Activated T-helper 2 cell treated with anti-CD3 and anti-CD28 coated beads, Interferon-gamma antibody, Interleukin-2, Interleukin-4, amounts not matched to agents 10 μg/mL and 5 μg/mL and 100 μg/mL, durations not matched to agents 14 hours and 24 hours and 36 hours (primary cell): ENCODE data around the gene SH3RF1. TPM values are rescaled to one million over a fixed set of nuclear protein-coding genes. Genes with fewer than 3 reads are reported as not detected.
"Not testable (repeated sequence)": the region's sequence is repeated elsewhere in the genome, so short reads cannot be mapped to it uniquely, and the experiment has no call there.

ENCODE experiments used
- DNase-seq: peaks from one replicate; pipeline ENCODE4 v3.0.0; 2021; ENCODE audit warnings: low spot score
- H3K27ac Mint-ChIP-seq: one replicate; pipeline ENCODE4 v1.8.0; 2021; ENCODE audit warnings: mixed read lengths
- H3K27me3 Mint-ChIP-seq: one replicate; pipeline ENCODE4 v1.8.0; 2021; ENCODE audit warnings: low read depth, mixed read lengths
- H3K36me3 Mint-ChIP-seq: one replicate; pipeline ENCODE4 v1.8.0; 2021; ENCODE audit warnings: low read depth, mixed read lengths
- H3K4me1 Mint-ChIP-seq: one replicate; pipeline ENCODE4 v1.8.0; 2021; ENCODE audit warnings: low read depth, mixed read lengths
- H3K4me3 Mint-ChIP-seq: one replicate; pipeline ENCODE4 v1.8.0; 2021; ENCODE audit warnings: low read depth, mild to moderate bottlenecking, moderate library complexity, mixed read lengths
- H3K9me3 Mint-ChIP-seq: one replicate; pipeline ENCODE4 v1.8.0; 2021; ENCODE audit warnings: mixed read lengths
- intact Hi-C: fragments of 100-400 bp; cut with micrococcal nuclease; formaldehyde crosslinking; loops from one replicate; pipeline ENCODE4 v1.15.1; 2023
- total RNA-seq: library from RNA; stranded (reverse); gene quantifications from 2 replicates; pipeline ENCODE4 v1.2.3, GENCODE V29; 2022

The SH3RF1 gene
- total RNA-seq, 1 donor from 2014 or later: 1.1 TPM

DNA sequence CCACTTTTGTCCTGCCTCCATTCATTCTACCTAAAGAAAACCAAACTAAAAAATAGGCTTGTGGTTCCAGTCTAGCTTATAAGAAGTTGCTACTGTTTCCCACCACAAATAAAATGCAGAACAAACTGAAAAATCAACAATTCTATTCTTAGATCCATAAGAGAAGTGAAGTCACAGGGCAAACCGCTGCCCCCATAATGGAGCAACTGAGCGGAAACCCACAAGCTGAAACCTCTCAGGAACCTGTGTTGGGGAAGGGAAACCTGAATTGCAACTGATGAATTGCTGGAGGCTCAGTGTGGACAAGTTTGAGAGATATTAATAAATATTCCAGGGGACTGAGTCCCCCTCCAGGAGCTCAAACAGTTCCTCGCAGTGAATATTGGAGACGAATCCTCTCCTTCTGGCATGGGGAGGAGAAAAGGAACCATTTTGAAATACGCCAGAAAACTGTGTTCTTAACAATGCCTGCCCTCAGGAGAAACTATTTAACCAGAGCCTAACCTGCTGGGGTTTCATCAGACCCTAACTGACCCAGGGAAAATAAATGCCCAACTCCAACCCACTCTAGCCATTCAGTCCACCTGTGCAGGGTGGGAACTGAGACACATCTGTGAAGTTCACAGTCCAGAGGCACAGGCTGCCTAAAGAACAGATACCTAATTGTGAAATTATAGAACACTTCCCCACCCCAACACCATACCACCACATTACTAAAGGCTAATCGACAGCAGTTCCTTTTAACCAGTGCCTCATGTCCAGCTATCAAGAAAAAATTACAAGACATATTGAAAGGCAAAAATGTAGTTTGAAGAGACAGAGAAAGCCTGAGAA lies 22.8 kb upstream of the SH3RF1 start:
- no peak for DNase-seq
- intact Hi-C loops: no loop called here
- no peaks in the 10 kb centered on the region for H3K4me1 Mint-ChIP-seq
- peaks cover 32% of the 10 kb centered on the region for H3K27me3 Mint-ChIP-seq
- H3K27ac Mint-ChIP-seq: no peak overlapping the region
- H3K9me3 Mint-ChIP-seq: no peaks in the 10 kb centered on the region
- H3K4me3 Mint-ChIP-seq: no peak overlapping the region
- H3K36me3 Mint-ChIP-seq: no peaks in the 10 kb centered on the region

DNA sequence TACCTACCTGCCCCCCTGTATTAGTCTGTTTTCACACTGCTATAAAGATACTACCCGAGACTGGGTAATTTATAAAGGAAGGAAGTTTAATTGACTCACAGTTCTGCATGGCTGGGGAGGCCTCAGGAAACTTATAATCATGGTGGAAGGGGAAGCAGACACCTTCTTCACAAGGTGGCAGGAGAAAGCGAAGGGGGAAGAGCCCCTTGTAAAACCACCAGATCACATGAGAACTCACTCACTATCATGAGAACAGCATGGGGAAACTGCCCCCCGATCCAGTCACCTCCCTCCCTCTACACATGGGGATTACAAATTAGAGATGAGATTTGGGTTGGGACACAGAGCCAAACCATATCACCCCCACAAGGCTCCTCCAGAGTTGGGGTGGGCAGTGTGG lies 17.2 kb upstream of the SH3RF1 start:
- H3K36me3 Mint-ChIP-seq, H3K4me1 Mint-ChIP-seq, intact Hi-C loops, H3K9me3 Mint-ChIP-seq, DNase-seq, H3K4me3 Mint-ChIP-seq, H3K27ac Mint-ChIP-seq: not testable (repeated sequence)
- H3K27me3 Mint-ChIP-seq: peaks cover 11% of the 10 kb centered on the region

DNA sequence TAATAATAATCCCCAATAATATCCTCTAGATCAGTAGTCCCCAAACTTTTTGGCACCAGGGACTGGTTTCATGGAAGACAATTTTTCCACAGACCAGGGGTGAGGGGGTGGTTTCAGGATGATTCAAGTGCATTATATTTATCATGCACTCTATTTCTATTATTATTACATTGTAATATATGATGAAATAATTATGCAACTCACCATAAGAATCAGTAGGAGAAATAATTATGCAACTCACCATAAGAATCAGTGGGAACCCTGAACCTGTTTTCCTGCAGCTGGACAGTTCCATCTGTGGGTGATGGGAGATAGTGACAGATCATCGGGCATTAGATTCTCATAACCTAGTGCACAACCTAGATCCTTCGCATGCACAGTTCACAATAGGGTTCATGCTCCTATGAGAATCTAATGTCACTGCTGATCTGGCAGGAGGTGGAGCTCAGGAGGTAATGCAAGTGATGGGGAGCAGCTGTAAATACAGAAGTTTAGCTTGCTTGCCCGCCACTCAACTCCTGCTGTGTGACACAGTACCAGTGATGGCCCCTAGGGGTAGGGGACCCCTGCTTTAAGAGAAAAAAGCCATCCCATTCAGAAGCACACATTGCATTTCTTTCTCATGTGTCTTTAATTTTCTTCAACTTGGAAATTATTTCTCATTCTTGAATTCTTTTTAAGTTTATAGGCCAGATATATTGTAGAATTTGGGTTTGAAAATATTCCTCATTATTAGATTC lies 16.0 kb upstream of the SH3RF1 start:
- Mint-ChIP-seq H3K27me3 (peaks cover 7% of the 10 kb centered on the region), H3K36me3 (no peaks in the 10 kb centered on the region), H3K4me1 (no peaks in the 10 kb centered on the region), H3K27ac (no peak overlapping the region), H3K9me3 (no peaks in the 10 kb centered on the region), H3K4me3 (no peak overlapping the region)
- no peak for DNase-seq
- intact Hi-C loops: no loop called here

DNA sequence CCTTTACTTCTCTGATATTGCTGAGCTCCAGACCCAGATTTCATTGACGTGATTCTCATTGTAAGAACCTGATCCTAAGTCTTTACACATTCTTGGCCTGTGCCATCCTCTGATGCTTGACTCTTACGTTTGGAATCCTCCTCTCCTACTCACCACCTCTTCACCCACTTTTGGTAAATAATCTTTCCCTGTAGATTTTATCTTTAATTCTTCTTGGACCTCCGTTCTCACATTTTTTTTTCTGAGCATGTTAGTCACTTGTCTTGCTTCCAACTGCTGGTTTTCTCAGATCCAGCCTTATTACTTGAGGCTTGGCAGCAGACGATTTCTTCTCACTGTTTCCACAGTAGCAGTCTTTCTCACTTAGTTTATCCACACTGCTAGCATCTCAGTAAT lies 12.4 kb upstream of the SH3RF1 start:
- peaks cover 15% of the 10 kb centered on the region for H3K27me3 Mint-ChIP-seq
- H3K4me3 Mint-ChIP-seq: no peak overlapping the region
- DNase-seq: no peak
- H3K36me3 Mint-ChIP-seq: no peaks in the 10 kb centered on the region
- H3K27ac Mint-ChIP-seq: no peak overlapping the region
- intact Hi-C loops: no loop called here
- no peaks in the 10 kb centered on the region for H3K4me1 Mint-ChIP-seq
- no peaks in the 10 kb centered on the region for H3K9me3 Mint-ChIP-seq

DNA sequence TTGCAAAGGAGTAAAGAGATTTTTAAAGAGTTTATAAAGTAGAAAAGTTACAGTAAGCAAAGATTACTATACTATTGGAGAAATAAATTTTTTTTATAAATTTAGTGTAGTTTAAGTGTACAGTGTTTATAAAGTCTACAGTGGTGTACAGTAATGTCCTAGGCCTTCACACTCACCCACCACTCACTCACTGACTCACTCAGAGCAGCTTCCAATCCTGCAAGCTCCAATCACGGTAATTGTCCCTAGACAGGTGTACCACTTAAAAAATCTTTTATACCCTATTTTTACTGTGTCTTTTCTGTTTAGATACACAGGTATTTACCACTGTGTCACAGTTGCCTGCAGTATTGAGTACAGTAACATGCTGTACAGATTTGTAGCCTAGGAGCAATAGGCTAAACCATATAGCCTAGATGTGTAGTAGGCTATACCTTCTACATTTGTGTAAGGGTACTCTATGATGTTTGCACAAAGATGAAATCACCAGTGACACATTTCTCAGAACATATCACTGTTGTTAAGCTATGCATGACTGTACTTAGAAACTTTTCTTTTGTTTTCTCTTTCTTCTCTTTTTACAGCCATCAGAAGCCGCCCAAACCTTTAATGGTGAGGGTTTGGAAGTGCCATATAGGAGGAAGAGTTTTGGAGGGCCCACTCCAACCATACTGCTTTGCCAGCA lies 11.8 kb upstream of the SH3RF1 start:
- no peaks in the 10 kb centered on the region for H3K4me1 Mint-ChIP-seq

DNA sequence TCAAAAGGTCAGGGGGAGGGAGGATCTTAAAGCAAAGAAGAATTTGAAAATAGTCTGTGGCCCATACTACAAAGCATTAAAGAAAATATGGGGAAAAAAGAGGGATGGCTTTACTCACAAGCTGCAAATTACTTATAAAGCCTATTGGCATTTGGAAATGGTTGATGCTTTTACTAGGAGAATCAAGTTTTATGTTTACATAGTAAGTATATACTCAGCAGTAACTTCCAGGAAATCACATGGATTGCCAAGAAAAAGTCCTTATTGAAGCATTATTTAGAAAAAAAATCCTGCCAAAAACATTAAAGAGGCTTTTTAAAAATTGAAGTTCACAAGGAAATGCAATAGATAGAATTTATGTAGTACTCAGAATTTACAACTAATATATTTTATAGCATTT lies 8.4 kb upstream of the SH3RF1 start:
- no peaks in the 10 kb centered on the region for H3K9me3 Mint-ChIP-seq
- H3K4me3 Mint-ChIP-seq: no peak overlapping the region
- intact Hi-C loops: no loop called here
- peaks cover 5% of the 10 kb centered on the region for H3K4me1 Mint-ChIP-seq
- no peak for DNase-seq
- no peaks in the 10 kb centered on the region for H3K36me3 Mint-ChIP-seq
- H3K27ac Mint-ChIP-seq: no peak overlapping the region
- H3K27me3 Mint-ChIP-seq: peaks cover 35% of the 10 kb centered on the region

More for the DNA sequence above, 11.8 kb upstream of the SH3RF1 start:
- intact Hi-C loops: no loop called here
- no peak for DNase-seq
- H3K9me3 Mint-ChIP-seq: no peaks in the 10 kb centered on the region
- H3K4me3 Mint-ChIP-seq: no peak overlapping the region
- H3K27me3 Mint-ChIP-seq: peaks cover 15% of the 10 kb centered on the region
- no peak overlapping the region for H3K27ac Mint-ChIP-seq
- H3K36me3 Mint-ChIP-seq: no peaks in the 10 kb centered on the region

DNA sequence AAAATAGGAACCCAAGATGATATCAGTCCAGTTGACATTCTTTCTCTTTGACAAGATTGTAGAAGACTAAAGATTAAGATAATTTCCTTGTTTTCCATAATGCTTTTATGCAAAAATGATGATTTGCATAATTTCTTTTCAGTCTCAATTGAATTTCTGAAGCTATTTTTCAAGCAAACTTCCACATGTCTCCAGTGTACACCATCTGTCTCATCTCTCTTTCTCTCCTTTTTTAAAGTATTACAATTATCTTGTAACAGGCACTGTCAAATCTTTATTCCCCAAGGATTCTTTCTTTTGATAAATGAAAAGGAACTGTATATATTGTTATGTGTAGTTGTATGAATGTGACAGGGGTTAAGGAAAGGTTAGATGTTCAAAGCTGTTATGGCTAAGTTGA lies 7.9 kb upstream of the SH3RF1 start:
- Mint-ChIP-seq H3K27me3 (peaks cover 36% of the 10 kb centered on the region), H3K27ac (no peak overlapping the region)
- intact Hi-C loops: no loop called here

DNA sequence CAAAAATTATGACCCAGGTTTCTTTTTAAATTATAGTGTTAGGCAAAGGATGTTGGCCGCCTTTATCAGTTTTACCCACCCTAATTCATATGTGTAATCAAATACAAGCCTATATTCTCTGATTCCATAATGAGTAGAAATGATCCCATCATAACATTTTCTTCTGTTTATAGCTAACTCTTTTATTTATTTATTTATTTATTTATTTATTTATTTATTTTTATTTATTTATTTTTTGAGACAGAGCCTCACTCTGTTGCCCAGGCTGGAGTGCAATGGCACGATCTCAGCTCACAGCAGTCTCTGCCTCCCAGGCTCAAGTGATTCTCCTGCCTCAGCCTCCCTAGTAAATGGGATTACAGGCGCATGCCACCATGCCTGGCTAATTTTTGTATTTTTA lies 7.1 kb upstream of the SH3RF1 start:
- intact Hi-C loops, H3K36me3 Mint-ChIP-seq, DNase-seq, H3K4me3 Mint-ChIP-seq, H3K4me1 Mint-ChIP-seq, H3K9me3 Mint-ChIP-seq, H3K27ac Mint-ChIP-seq: not testable (repeated sequence)
- peaks cover 32% of the 10 kb centered on the region for H3K27me3 Mint-ChIP-seq

More for the DNA sequence above, 7.9 kb upstream of the SH3RF1 start:
- Mint-ChIP-seq H3K4me3 (no peak overlapping the region), H3K4me1 (peaks cover 5% of the 10 kb centered on the region), H3K36me3 (no peaks in the 10 kb centered on the region), H3K9me3 (no peaks in the 10 kb centered on the region)
- DNase-seq: no peak

DNA sequence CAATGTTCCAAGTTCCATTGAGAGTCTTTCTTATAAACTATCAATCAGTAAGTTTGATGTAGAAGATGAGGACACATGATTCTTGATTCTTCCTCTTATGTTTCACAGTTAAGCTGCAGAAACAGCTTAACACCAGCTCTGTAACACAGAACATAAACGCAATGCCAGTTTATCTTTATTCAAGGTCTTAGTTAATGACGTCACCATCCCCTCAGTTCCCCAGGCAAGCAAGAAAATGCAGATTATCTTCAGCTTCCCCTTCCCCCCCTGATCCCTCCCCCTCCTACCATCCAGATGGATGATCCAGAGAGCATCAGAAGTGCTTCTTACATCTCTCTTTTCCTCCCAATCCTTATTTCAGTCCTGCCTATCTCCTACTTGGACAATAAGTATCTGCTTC lies 4.4 kb upstream of the SH3RF1 start:
- intact Hi-C loops: no loop called here
- no peak overlapping the region for H3K4me3 Mint-ChIP-seq
- peaks cover 5% of the 10 kb centered on the region for H3K4me1 Mint-ChIP-seq
- no peaks in the 10 kb centered on the region for H3K36me3 Mint-ChIP-seq
- no peak overlapping the region for H3K27ac Mint-ChIP-seq
- no peaks in the 10 kb centered on the region for H3K9me3 Mint-ChIP-seq
- H3K27me3 Mint-ChIP-seq: peaks cover 50% of the 10 kb centered on the region
- DNase-seq: no peak

DNA sequence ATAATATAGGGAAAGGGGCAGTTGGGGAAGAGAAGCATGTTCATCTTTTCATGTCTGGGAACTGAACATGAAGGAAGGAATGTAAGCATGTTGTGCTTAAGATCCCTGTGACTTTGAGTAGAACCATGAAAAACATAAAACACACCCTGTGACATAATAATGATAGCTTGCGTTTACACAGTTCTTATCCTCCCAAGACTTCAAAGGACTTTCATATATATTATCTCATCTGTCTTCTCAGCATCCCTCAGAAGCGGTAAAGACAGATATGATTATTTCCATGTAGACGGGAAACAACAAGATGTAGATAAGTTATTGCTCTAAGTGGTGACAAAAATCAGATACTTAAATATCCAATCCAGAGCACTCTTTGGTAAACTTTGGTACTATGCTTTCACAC lies 3.3 kb upstream of the SH3RF1 start:
- Mint-ChIP-seq H3K27ac (no peak overlapping the region), H3K4me3 (no peak overlapping the region), H3K27me3 (peaks cover 57% of the 10 kb centered on the region), H3K9me3 (no peaks in the 10 kb centered on the region), H3K36me3 (no peaks in the 10 kb centered on the region), H3K4me1 (peaks cover 9% of the 10 kb centered on the region)
- intact Hi-C loops: loop anchor here (5.0 kb wide), 1 partner anchor 267 kb away; no protein-coding TSS in a partner anchor
- no peak for DNase-seq

DNA sequence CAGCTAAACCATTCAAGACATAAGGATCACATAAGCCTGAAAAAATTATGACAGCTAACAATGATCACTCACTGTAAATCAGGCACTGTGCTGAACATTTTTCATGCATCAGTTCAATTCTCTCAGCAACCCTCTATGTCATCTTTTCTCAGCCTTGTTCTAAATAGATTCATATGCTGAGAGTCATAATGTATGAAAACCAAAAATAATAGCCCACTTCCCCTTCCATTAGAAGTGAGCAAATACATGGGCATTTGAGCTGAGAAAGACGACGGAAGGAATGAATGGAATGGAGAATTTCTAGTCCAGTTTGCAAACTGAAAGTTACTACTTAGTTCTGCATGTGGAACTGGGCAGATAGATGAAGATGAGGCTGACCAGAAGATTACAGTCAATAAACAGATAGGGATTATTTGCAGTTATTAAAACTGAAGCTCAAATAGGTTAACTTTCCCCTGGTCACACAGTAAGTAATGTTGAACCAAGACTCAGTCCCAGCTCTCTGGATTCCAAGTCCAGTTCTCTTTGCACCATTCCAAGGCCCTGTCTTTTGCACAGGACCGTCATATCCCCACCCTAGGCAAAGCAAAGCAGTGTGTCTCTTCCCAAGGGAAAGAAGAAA lies 1.6 kb upstream of the SH3RF1 start:
- no peaks in the 10 kb centered on the region for H3K9me3 Mint-ChIP-seq

DNA sequence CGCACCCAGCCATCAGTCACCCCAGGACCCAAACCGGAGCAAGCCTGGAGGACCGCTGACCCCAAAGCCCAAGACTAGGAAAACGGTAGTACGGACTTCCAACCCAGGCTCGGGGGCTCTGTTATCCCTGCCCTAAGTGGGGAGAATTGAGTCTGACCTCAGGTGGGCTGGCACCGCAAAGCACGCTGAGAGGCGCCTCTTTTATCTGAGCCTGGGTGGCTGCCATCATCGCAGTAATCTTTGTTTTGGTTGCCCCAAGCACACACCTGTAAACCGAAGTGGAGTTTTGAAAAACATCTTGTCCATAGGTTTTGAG lies 894 bp upstream of the SH3RF1 start:
- H3K27me3 Mint-ChIP-seq: peaks cover 61% of the 10 kb centered on the region
- no peak overlapping the region for H3K27ac Mint-ChIP-seq
- H3K36me3 Mint-ChIP-seq: no peaks in the 10 kb centered on the region
- no peaks in the 10 kb centered on the region for H3K9me3 Mint-ChIP-seq
- H3K4me3 Mint-ChIP-seq: peak overlapping the region; percentile 64
- intact Hi-C loops: loop anchor here (5.0 kb wide), 1 partner anchor 264 kb away; no protein-coding TSS in a partner anchor
- no peak for DNase-seq
- peaks cover 9% of the 10 kb centered on the region for H3K4me1 Mint-ChIP-seq

More for the DNA sequence above, 1.6 kb upstream of the SH3RF1 start:
- H3K4me1 Mint-ChIP-seq: peaks cover 9% of the 10 kb centered on the region
- no peak overlapping the region for H3K27ac Mint-ChIP-seq
- intact Hi-C loops: loop anchor here (5.0 kb wide), 1 partner anchor 265 kb away; no protein-coding TSS in a partner anchor
- peaks cover 57% of the 10 kb centered on the region for H3K27me3 Mint-ChIP-seq
- H3K36me3 Mint-ChIP-seq: no peaks in the 10 kb centered on the region
- no peak for DNase-seq
- no peak overlapping the region for H3K4me3 Mint-ChIP-seq
